Stimulated activated CD4-positive, alpha-beta T cell treated with anti-CD3 and anti-CD28 coated beads, TNF-alpha, amount 100 ng/mL, for 48 hours (primary cell): Measurements from ENCODE around the gene CETN1.

ENCODE experiments used
- DNase-seq, 3 donors: peaks; one replicate each; pipeline ENCODE4 v3.0.0-alpha.2; 2020; ENCODE audit warnings: low read depth in 3 of 3

CETN1 gene

DNA sequence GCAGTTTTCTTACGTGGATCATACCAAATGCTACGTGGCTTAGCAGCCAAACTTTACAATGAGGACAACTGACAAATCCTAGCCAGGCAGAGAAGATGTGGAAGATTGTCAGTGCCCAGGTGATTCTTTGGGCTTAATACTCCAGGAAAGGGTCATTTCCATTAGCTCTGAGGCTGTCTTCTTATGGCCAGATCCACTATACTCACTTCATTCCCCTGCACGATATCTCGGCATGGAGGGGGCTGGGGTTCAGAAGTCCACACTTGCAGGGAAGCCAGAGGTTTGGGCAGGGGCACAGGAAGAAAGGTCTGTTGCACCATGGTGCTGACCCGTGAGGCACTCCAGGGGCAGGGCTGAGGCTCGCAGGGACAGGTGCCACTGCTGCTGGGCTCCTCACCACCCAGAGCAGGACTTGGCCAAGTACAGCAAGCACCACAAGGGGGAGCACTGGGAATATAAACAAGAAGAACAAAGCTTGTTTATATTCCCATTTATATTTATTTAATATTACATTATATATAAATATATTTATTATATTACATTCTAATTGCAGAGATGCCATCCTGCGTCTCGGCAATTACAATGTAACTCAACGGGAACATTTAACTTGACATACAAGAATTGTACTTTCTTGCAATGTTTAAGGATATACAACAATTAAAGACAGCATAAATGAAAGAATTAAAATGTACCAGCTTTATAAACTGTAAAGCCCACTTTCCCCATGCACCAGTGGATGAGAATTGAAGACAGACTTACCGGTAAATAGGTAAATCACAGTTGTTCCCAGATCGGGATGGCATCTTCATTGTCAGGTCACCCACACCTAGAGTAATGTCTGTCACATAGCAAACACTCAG lies 43.8 kb downstream of the CETN1 start:
- peak; percentile 25 to 69 (median 40) for DNase-seq

DNA sequence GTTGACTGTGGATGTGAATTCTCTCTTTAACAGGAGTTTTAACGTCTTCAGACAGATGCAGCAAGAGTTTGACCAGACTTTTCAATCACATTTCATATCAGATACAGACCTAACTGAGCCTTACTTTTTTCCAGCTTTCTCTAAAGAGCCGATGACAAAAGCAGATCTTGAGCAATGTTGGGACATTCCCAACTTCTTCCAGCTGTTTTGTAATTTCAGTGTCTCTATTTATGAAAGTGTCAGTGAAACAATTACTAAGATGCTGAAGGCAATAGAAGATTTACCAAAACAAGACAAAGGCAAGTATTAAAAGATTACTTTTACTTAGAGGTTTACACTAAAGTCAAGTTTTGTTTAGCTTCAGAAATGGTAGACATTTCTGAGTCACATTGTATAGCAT lies 47.1 kb downstream of the CETN1 start:
- no peak for DNase-seq

DNA sequence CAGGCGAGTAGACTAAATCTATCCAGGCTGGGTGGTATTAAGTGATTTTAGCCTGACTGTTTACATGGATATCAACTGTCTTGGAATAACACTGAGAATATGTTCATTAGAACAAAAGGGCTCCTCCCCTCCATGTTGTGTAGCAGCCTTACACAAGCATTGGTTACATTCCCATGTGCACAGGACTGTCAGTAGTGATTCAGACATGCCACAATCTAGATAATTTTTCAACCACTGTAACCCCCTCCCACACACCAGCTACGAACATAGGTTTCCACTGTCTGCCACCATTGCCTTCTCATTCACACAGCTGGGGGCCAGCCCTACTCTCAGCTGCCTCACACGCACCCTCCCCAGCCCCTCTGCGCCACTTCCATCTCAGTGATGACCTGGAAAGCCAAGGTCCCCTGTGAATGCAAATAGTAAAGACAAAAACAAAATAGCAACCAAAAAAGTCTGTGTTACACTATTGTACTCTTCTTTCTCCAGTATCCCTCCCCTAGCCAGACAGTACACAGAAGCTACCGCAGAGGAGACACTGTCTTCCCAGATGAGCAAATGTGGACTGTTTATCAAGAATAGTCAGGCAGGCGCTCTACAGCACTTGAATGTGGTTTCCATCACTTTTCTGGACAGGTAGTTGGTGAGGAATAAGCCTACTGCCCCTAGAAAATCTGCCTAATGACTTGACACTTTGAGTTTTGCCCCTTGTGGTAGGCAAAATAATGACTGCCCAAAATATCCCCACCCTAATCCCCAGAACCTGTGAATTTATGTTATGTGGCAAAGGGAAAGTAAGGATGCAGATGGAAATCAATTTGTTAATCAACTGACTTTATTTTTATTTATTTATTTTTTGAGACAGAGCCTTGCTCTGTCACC lies 49.3 kb downstream of the CETN1 start:
- DNase-seq, result peak in 1 of 3 donors; percentile 4

DNA sequence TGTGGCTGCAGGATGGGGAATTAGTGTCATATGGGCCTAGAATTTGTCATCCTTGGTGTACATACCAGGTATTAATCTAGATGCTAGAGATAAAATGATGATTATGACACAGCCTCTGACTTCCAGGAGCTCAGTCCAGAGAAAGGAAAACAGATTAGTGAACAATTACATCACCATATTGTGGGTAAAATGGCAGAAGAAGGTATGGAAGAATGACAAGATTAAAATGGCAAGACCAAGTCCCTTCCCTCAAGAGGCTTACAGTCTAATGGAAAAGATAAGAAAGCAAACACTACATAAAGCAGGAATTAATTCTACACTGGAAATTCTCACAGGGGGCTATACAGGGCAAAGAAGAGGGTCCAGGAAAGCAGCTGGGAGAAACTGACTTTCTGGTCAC lies 51.4 kb downstream of the CETN1 start:
- DNase-seq, result no peak
